OCI-LY1 (cell line): ENCODE data around the gene PYGB.

Source experiments
- H2AFZ ChIP-seq: fragments of 200-600 bp; sonication (generic), shearing (Covaris generic); 2 replicates; pipeline ENCODE4 v1.6.0; 2014; ENCODE audit warnings: antibody characterized with exemption, mild to moderate bottlenecking, low read length
- H3F3A ChIP-seq: fragments of 200-600 bp; sonication (generic), shearing (Covaris generic); 2 replicates; pipeline ENCODE4 v1.6.0; 2014; ENCODE audit warnings: mild to moderate bottlenecking, antibody characterized with exemption, low read length, moderate library complexity; ENCODE audit not compliant: insufficient read depth
- H3K27ac ChIP-seq: fragments of 200-600 bp; sonication (generic); 2 replicates; pipeline ENCODE4 v1.5.1; 2014; ENCODE audit warnings: low read length, mixed run types, mild to moderate bottlenecking, low read depth; ENCODE audit not compliant: poor library complexity, severe bottlenecking
- H3K27me3 ChIP-seq: fragments of 200-600 bp; sonication (generic); 2 replicates; pipeline ENCODE4 v1.6.0; 2014; ENCODE audit warnings: antibody characterized with exemption, mild to moderate bottlenecking, low read length, moderate library complexity; ENCODE audit not compliant: insufficient read depth
- H3K36me3 ChIP-seq: fragments of 200-600 bp; sonication (generic); 2 replicates; pipeline ENCODE4 v1.6.1; 2014; ENCODE audit warnings: mild to moderate bottlenecking, antibody characterized with exemption, low read length, moderate library complexity, mixed read lengths; ENCODE audit not compliant: insufficient read depth
- H3K4me1 ChIP-seq: fragments of 200-600 bp; sonication (generic); 2 replicates; pipeline ENCODE4 v1.5.1; 2014; ENCODE audit warnings: mild to moderate bottlenecking, low read length, moderate library complexity; ENCODE audit not compliant: insufficient read depth, severe bottlenecking
- H3K4me2 ChIP-seq: fragments of 200-600 bp; sonication (generic), shearing (Covaris generic); 2 replicates; pipeline ENCODE4 v1.6.1; 2014; ENCODE audit warnings: low read length
- H3K4me3 ChIP-seq: fragments of 200-600 bp; sonication (generic); 2 replicates; pipeline ENCODE4 v1.5.1; 2014; ENCODE audit warnings: low read length, low read depth, mild to moderate bottlenecking, mixed read lengths; ENCODE audit not compliant: poor library complexity, severe bottlenecking
- H3K79me2 ChIP-seq: fragments of 200-600 bp; shearing (Covaris generic); 2 replicates; pipeline ENCODE4 v1.6.1; 2016; ENCODE audit warnings: mixed run types, low read length, mixed read lengths; ENCODE audit not compliant: insufficient read depth
- H3K9ac ChIP-seq: fragments of 200-600 bp; sonication (generic), shearing (Covaris generic); 2 replicates; pipeline ENCODE4 v1.6.1; 2014; ENCODE audit warnings: mild to moderate bottlenecking, low read length, mixed read lengths
- H3K9me2 ChIP-seq: fragments of 200-600 bp; sonication (generic), shearing (Covaris generic); 2 replicates; pipeline ENCODE4 v1.6.1; 2014; ENCODE audit warnings: low read depth, mild to moderate bottlenecking, low read length, mixed read lengths
- H3K9me3 ChIP-seq: fragments of 200-600 bp; shearing (Covaris generic); 2 replicates; pipeline ENCODE4 v1.6.1; 2014; ENCODE audit warnings: low read length, mixed read lengths
- H4K20me1 ChIP-seq: fragments of 200-600 bp; sonication (generic), shearing (Covaris generic); 2 replicates; pipeline ENCODE4 v1.6.0; 2016; ENCODE audit warnings: mild to moderate bottlenecking, low read length; ENCODE audit not compliant: insufficient read depth
- EZH2 ChIP-seq: fragments of 200-600 bp; sonication (generic), shearing (Covaris generic); IDR thresholded peaks from 2 replicates; pipeline ENCODE4 v1.8.0; 2017; ENCODE audit warnings: borderline replicate concordance, mixed run types, mild to moderate bottlenecking, antibody characterized with exemption, low read length, moderate library complexity, mixed read lengths
- TF ChIP-seq, protein P1 (sequence below): fragments of 200-600 bp; sonication (generic), shearing (Covaris generic); IDR thresholded peaks from 2 replicates; pipeline ENCODE4 v1.5.1; 2017; ENCODE audit warnings: mild to moderate bottlenecking, antibody characterized with exemption, low read length, moderate library complexity, mixed read lengths

PYGB gene

DNA sequence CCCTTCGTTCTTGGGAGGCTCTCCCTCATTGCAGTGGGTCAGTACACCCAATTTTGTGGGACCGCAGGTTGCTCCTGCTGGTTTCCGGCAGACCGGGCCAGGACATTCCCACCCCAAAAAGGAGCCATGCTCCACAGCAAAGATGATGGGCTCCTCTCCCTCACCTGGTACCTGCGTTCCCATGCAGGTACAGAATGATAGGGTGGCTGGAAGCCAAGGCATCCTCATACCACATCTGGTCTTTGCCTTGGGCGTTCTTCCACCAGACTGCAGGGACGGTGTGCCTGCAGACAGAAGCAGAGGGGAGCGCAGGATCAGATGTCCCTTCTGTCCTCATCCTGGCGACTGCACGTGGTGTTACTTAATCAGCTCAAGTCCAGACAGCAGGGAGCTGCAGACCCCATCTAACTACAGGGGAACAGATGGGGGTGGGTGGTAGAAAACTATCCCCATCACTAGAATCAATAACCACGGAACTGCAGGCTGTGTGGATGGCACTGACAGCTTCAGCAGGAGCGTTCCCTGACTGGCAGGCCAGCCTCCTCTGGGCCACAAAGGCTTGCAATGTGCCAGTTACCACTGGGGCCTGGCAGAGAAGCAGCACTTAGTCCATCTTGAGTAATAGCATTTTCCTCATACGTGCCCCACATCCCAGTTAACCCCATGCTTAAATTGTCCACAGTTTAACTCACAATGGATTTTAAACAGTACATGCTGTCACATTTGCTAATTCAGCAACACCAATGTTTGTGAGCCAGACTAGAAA lies 72.3 kb downstream of the PYGB start:
- H3K9ac ChIP-seq: no peak overlapping the region; the same call in 1 of the 2 replicates

DNA sequence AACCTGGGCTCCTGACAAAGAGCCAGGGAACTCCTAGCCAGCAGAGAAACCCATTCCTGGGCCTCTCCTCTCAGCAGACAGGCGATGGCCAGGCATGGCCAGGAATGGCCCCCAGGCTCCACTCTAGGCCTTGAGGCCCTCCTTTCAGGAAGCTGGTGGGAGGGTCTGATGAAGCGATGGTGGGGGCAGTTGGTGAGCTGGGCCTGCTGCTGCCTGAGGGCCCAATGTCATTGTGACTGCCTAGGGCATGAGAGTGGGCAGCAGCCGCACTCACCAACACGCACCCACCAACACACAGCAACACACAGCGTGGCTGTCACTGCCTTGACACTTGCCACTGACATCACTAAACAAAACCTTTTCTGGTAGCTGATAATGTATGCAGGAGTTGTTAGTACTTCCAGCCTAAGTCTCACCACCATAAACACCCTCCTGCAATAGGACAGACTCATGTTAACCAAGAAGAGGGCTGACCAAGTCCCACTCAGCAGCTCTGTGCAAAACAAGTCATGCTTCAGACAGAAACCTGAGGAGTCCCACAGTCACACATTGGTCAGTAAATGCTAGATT lies 73.5 kb downstream of the PYGB start:
- Histone ChIP-seq H3K36me3 (peaks cover 10% of the 10 kb centered on the region; the same call in 1 of the 2 replicates), H3K27me3 (no peaks in the 10 kb centered on the region), H3K27ac (peak overlapping the region; percentile 99), H3K79me2 (no peaks in the 10 kb centered on the region), H3K9ac (peak overlapping the region; percentile 21; the same call in 1 of the 2 replicates), H3F3A (0 out of 2 replicates have a peak, but pooled peaks cover 4% of the 10 kb centered on the region), H2AFZ (no peak overlapping the region), H3K4me3 (no peak overlapping the region), H4K20me1 (no peaks in the 10 kb centered on the region), H3K4me1 (peaks cover 80% of the 10 kb centered on the region), H3K4me2 (peak overlapping the region; percentile 45; the same call in 1 of the 2 replicates), H3K9me2 (no peaks in the 10 kb centered on the region), H3K9me3 (no peaks in the 10 kb centered on the region)
- no peak for TF ChIP-seq EZH2
- TF ChIP-seq, protein P1, sequence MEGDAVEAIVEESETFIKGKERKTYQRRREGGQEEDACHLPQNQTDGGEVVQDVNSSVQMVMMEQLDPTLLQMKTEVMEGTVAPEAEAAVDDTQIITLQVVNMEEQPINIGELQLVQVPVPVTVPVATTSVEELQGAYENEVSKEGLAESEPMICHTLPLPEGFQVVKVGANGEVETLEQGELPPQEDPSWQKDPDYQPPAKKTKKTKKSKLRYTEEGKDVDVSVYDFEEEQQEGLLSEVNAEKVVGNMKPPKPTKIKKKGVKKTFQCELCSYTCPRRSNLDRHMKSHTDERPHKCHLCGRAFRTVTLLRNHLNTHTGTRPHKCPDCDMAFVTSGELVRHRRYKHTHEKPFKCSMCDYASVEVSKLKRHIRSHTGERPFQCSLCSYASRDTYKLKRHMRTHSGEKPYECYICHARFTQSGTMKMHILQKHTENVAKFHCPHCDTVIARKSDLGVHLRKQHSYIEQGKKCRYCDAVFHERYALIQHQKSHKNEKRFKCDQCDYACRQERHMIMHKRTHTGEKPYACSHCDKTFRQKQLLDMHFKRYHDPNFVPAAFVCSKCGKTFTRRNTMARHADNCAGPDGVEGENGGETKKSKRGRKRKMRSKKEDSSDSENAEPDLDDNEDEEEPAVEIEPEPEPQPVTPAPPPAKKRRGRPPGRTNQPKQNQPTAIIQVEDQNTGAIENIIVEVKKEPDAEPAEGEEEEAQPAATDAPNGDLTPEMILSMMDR: no peak

More for the DNA sequence above, 72.3 kb downstream of the PYGB start:
- peak overlapping the region; percentile 68; the same call in 1 of the 2 replicates for H3K4me2 ChIP-seq
- TF ChIP-seq EZH2: no peak
- TF ChIP-seq, protein P1: no peak
- H3K27me3 ChIP-seq: no peaks in the 10 kb centered on the region
- H3K9me3 ChIP-seq: no peaks in the 10 kb centered on the region
- no peaks in the 10 kb centered on the region for H3K79me2 ChIP-seq
- H3K9me2 ChIP-seq: no peaks in the 10 kb centered on the region
- peak overlapping the region; percentile 99 for H3K27ac ChIP-seq
- 0 out of 2 replicates have a peak, but pooled peaks cover 4% of the 10 kb centered on the region for H3F3A ChIP-seq
- H2AFZ ChIP-seq: no peak overlapping the region
- H3K36me3 ChIP-seq: peaks cover 10% of the 10 kb centered on the region; the same call in 1 of the 2 replicates
- no peak overlapping the region for H3K4me3 ChIP-seq
- H3K4me1 ChIP-seq: peaks cover 73% of the 10 kb centered on the region
- no peaks in the 10 kb centered on the region for H4K20me1 ChIP-seq

DNA sequence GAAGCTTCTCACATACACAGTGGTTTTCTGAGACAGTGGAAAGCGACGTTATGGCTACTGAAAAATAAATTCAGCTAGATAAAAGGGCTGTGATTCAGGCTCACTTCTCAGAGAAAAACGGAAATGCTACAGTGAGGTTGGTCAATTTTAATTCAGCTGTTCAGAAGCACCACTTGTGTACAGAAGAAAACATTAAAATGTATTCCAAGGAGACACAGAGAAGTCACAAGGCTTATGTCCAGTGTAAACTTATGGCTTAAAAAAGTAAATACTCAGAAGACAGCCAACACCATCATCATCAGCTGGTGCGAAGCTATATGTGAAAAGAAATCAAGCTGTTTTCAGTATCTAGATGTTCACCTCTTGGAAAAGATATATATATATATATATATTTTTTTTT lies 74.1 kb downstream of the PYGB start:
- peak overlapping the region; percentile 21; the same call in 1 of the 2 replicates for H3K9ac ChIP-seq
- peak overlapping the region; percentile 99 for H3K27ac ChIP-seq
- H3F3A ChIP-seq: 0 out of 2 replicates have a peak, but pooled peaks cover 4% of the 10 kb centered on the region
- TF ChIP-seq, protein P1: no peak
- TF ChIP-seq EZH2: no peak
- H3K9me2 ChIP-seq: no peaks in the 10 kb centered on the region
- no peaks in the 10 kb centered on the region for H3K9me3 ChIP-seq
- no peak overlapping the region for H2AFZ ChIP-seq
- peak overlapping the region; percentile 45; the same call in 1 of the 2 replicates for H3K4me2 ChIP-seq
- H4K20me1 ChIP-seq: no peaks in the 10 kb centered on the region
- H3K27me3 ChIP-seq: no peaks in the 10 kb centered on the region
- H3K4me3 ChIP-seq: no peak overlapping the region
- H3K36me3 ChIP-seq: peaks cover 10% of the 10 kb centered on the region; the same call in 1 of the 2 replicates
- peaks cover 78% of the 10 kb centered on the region for H3K4me1 ChIP-seq
- no peaks in the 10 kb centered on the region for H3K79me2 ChIP-seq
